IPS-NIHi11 (cell line): Measurements from ENCODE around the gene XXYLT1.

Experiments
- DNase-seq: peaks from one replicate; pipeline ENCODE4 v3.0.0; 2012; ENCODE audit warnings: mixed read lengths, low spot score

The XXYLT1 gene

GRCh38 chr3:195129644-195130492 is 141.1 kb downstream of the XXYLT1 start:
- no peak for DNase-seq

- DNase-seq = no peak
Measured at GRCh38 chr3:195129072-195129643, 141.8 kb downstream of the XXYLT1 start.

DNA sequence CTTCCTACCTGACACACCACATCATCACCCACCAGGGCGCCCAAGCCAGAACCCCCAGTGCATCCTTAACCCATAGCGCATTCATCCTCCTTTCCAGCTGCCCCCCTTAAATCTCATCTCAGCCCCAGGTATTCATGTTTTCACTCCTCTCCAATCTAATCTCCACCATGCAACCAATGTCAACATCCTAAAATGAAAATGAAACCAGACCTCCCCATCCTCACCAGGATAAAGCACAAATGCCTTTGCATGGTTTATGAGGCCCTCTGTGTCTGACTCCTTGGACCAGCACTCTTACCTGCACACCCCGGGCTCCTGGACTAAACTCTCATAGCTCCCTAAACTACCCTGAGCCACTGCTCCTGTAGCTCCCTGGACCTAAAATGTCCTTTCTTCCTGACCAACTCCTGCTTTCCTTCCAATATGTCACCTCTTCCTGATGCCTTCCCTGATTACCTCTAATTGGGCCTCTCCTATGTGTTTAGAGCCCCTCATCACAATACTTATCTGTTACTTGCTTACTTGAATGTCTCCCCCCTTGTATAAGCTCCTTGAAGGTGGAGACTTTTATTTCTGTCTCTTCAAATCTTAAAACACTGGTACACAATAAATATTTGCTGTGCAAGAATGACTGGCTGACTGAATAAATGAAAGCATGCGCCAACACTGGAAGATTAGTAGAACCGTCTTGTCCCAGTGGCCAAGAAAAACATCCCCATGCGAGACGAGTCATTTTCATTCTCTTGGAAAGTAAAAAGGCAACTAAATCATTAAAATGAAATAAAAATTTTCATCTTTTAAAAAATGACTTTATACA is 142.5 kb downstream of the XXYLT1 start:
- no peak for DNase-seq

DNA sequence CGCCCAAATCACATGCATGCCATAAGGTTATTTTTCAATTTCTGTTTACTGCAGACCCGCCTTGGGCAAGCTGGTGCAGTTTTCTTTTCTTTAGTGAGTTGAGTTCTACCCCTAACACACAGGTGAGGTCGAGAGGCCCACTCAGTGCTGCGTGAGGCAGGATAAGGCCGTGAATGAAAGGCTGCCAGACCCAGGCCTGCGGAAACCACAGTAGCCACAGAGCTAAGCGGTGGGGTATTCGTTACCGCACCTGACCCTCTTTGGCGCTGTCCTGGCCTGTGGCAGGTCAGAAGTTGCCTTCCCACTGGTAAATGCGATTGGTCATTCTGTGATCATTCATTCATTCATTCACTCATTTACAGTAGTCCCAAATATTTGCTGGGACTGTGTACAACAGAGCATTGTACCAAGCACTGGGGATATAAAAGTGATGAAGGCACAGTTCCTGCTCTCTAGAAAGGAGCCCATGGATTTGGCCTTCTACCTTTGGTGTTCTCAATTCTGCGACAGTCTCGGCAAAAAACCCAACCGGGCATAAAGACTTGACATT is 144.8 kb downstream of the XXYLT1 start:
- no peak for DNase-seq

DNA sequence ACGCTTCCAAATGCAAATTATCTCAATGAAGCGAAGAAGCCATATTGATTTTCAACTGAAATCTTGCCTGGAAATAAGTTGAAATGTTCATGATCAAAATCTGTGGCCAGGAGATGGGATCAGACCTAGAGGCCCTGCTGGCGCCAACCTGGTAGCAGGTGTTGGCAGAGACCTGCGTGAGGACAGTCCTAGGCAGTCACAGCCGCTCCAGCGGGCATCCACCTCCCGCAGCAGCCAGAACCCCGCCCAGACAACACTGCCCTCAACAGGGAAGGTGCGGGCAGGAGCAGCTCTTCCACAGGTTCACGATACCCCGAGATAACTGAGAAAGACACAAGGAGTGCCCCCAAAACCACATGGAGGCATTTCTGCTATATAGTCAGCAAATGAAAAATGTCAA is 145.3 kb downstream of the XXYLT1 start:
- no peak for DNase-seq

DNA sequence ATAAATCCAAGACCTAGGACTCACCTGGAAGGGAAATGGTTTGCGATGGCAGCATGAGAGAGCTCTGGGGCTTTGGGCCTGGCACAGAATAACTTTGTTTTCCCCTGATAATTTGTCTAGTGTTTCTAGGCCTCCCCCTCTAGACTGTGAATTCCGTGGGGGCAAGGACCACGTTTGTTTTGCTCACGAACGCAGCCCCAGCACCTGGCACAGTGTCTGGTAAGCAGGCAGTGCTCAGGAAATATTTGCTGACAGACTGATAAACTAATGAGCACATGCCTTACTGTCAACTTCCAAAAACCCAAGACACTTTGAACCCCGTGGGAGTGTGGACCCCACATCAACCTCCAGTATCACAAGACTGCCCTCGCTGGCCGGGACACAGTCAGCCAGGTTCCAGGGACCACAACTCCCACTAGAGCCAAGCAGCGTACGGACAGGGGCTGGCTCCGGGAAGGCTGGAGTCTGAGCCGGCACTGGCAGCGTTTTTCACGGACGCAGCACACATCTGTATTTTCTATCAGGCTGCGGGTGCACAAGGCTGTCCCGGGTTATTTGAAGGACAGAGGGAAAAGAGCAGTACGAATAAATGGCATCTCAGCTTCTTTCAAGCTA is 146.5 kb downstream of the XXYLT1 start:
- no peak for DNase-seq

DNA sequence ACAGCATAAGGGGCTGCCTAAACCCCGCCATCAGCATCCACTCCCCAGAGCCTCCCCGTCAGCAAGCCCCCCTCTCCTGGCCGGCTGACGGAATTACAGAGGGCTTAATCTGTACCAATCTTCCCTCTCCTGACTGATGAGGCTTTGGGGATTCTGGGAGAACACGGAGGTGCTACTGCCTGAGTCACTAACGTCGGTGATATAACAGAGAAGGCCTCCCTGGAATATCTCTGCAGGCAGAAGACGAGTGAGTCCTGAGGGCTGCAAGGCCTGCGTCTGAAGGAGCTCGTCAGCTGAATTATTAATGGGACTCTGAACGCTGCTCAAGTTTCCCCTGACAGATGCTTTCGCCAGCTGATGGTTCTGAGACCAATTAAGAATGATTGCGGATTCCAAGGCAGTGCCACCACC is 147.7 kb downstream of the XXYLT1 start:
- peak; percentile 48 for DNase-seq

DNA sequence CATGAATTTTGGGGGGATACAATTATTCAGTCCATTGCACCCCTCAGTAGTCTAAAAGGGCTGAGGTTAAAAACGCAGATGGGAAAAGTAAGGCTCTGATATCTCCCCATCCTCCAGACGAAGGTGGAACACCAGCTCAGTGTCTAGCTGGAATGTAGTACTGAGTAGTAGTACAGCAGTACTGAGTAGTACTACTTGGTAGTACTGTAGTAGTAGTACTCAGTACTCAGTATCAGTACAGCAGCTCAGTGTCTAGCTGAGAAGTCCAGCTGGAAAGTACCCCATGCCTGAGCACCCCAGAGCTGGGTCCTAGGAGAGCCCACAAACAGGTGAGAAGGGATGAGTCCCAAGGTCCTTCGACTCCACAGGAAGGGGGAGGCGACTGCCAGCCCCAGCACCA is 148.7 kb downstream of the XXYLT1 start:
- DNase-seq = no peak

GRCh38 chr3:195120267-195120601 is 150.7 kb downstream of the XXYLT1 start:
- DNase-seq = no peak

DNA sequence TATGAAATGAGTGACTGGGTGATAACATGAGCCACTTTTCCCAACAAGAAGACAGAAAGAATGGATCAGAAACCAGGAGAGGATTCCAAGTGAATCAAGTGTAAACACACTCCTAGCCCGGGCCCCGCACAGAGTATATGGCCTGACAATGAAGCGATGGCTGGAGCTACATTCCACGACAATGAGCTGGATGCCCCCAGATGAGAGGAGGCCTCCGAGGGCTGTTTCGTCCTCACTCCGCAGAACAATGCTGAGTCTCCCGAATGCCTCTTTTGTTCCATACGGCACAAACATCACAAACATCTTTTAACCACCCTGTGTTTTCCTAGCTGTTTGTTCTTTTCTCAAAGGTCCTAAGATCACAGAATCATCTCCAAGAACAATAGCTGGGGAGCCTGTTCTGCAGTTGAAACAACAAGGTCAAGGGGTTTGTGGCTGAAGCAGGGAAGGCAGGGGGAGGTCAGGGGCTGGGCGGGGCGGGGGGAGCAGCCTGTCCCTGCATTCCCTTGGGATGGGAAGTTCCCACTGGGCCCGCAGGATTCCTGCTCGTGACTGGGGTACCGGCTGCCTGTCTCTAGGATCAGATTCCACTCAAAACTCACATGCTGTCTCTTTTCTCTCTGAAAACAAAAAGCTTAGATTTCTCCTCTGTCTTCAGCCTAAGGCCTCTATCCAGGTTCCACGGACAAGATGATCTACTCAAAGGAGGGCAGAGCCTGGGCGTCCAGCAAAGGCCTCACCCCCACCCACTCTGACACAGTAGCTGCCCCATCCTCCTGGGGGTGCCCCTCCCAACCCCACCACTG is 151.3 kb downstream of the XXYLT1 start:
- peak; percentile 75 for DNase-seq

GRCh38 chr3:195118671-195119070 is 152.3 kb downstream of the XXYLT1 start:
- no peak for DNase-seq

GRCh38 chr3:195117978-195118581 is 152.9 kb downstream of the XXYLT1 start:
- DNase-seq = no peak

GRCh38 chr3:195116407-195117185 is 154.4 kb downstream of the XXYLT1 start:
- no peak for DNase-seq

DNA sequence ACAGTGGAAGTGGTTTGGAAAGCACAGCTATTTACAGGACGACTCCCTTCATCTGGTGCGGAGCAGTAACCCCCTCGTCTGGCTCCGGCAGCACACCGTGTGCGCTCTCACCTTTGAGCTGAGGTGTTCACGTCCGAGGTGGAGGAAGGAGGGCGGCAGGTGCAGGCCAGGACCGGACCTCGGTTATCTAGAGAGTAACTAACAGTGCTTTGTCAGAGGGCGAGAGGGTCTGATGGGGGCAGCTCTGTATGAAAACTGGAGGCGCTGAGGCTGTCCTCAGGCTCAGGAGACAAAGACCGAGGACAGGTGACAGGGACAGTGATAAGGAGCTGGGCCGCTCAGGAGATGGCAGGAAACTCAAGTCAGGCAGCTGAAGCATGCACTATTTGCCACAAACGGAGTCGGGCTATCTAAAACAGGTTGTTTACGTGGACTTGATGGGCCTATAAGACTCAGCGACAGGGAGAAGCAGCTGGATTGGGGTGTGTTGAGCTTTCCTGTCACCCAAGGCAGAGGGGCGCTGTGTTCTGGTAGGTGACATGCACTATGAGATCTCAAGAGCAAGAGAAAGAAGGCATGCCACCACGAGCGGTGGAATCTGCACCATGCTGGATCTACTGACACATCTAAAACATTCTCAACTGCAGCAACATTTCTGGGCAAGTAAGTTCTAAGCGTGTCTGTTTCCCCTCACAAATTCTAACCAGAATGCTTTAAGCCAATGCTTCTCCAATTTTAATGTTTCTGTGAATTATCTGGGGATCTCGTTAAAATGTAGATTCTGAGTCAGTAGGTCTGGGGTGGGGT is 155.2 kb downstream of the XXYLT1 start:
- no peak for DNase-seq

- DNase-seq = no peak
Measured at GRCh38 chr3:195114786-195115599, 156.0 kb downstream of the XXYLT1 start.

- no peak for DNase-seq
Measured at GRCh38 chr3:195113536-195114425, 157.2 kb downstream of the XXYLT1 start.

GRCh38 chr3:195113048-195113447 is 157.9 kb downstream of the XXYLT1 start:
- DNase-seq = no peak
